SK-N-SH (cell line): ENCODE results near the gene GPR137. TPM values are rescaled to one million over a fixed set of nuclear protein-coding genes. Genes with fewer than 3 reads are reported as not detected.

Experiments
- CTCF ChIA-PET: fragments of 300-600, 350-600 bp; formaldehyde crosslinking; extraction: SDS; loops from one replicate; lab custom pipeline; 2021; lab: Yijun Ruan, JAX
- POLR2A ChIA-PET: fragments of 350-600 bp; sonication (Branson Sonifier 250); formaldehyde crosslinking; extraction: SDS; loops from one replicate; lab custom pipeline; 2020; ENCODE audit warnings: antibody characterized with exemption, inconsistent platforms; lab: Yijun Ruan, JAX
- DNase-seq: peaks from one replicate; pipeline ENCODE4 v3.0.0; 2012
- H2AFZ ChIP-seq: fragments of 200-600 bp; sonication (generic); 2 replicates; pipeline ENCODE4 v1.8.1; 2016; ENCODE audit warnings: antibody characterized with exemption, mild to moderate bottlenecking, low read depth
- H3F3A ChIP-seq: fragments of 200-600 bp; sonication (generic); replicated peaks from 2 replicates; pipeline ENCODE3; 2016; ENCODE audit warnings: antibody characterized with exemption, mild to moderate bottlenecking; ENCODE audit not compliant: insufficient read depth
- H3K27ac ChIP-seq, 2 experiments: fragments of 200-500 bp in 1 of 2; fragments of 200-600 bp in 1 of 2; sonication (Bioruptor generic) in 1 of 2; sonication (generic), shearing (Covaris generic) in 1 of 2; 2 replicates each; pipeline versions ENCODE4 v1.5.1 to v1.6.1; 2014 to 2016; ENCODE audit warnings: low read depth in 2 of 2, inconsistent platforms in 1 of 2, low read length in 1 of 2, mild to moderate bottlenecking in 1 of 2, mixed read lengths in 1 of 2
- H3K27me3 ChIP-seq: fragments of 200-600 bp; sonication (generic), shearing (Covaris generic); 2 replicates; pipeline ENCODE4 v1.6.1; 2016; ENCODE audit warnings: mixed run types; ENCODE audit not compliant: insufficient read depth
- H3K36me3 ChIP-seq, 2 experiments: fragments of 200-500 bp in 1 of 2; fragments of 200-600 bp in 1 of 2; sonication (Bioruptor generic) in 1 of 2; sonication (generic) in 1 of 2; replicated peaks in 1 of 2; 2 replicates each; pipeline versions ENCODE3 to v1.5.1; 2014 to 2016; ENCODE audit warnings: low read length in 1 of 2, mild to moderate bottlenecking in 1 of 2; ENCODE audit not compliant: insufficient read depth in 2 of 2, control insufficient read depth in 1 of 2
- H3K4me1 ChIP-seq, 2 experiments: fragments of 200-500 bp in 1 of 2; fragments of 200-600 bp in 1 of 2; sonication (Bioruptor generic) in 1 of 2; sonication (generic), shearing (Covaris generic) in 1 of 2; 2 replicates each; pipeline versions ENCODE4 v1.5.1 to v1.6.1; 2014 to 2016; ENCODE audit warnings: low read depth in 1 of 2, low read length in 1 of 2, mixed run types in 1 of 2; ENCODE audit not compliant: insufficient read depth in 2 of 2, control insufficient read depth in 1 of 2
- H3K4me2 ChIP-seq: fragments of 200-600 bp; sonication (generic), shearing (Covaris generic); 2 replicates; pipeline ENCODE4 v1.6.1; 2017; ENCODE audit warnings: mixed run types
- H3K4me3 ChIP-seq, 2 experiments: fragments of 200-500 bp in 1 of 2; fragments of 200-600 bp in 1 of 2; sonication (Bioruptor generic) in 1 of 2; sonication (generic), shearing (Covaris generic) in 1 of 2; 2 replicates each; pipeline versions ENCODE4 v1.5.1 to v1.8.1; 2014 to 2016; ENCODE audit warnings: low read depth in 2 of 2, inconsistent platforms in 1 of 2, low read length in 1 of 2, mild to moderate bottlenecking in 1 of 2, mixed read lengths in 1 of 2, moderate library complexity in 1 of 2
- H3K79me2 ChIP-seq: fragments of 200-600 bp; sonication (generic); 2 replicates; pipeline ENCODE4 v1.8.1; 2017; ENCODE audit warnings: mild to moderate bottlenecking; ENCODE audit not compliant: insufficient read depth
- H3K9ac ChIP-seq: fragments of 200-600 bp; sonication (generic); 2 replicates; pipeline ENCODE4 v1.6.1; 2017; ENCODE audit warnings: mixed run types
- H3K9me2 ChIP-seq: fragments of 200-600 bp; sonication (generic); 2 replicates; pipeline ENCODE4 v1.6.1; 2017; ENCODE audit warnings: mixed run types
- H3K9me3 ChIP-seq: fragments of 200-600 bp; sonication (generic); 2 replicates; pipeline ENCODE4 v1.6.1; 2017; ENCODE audit warnings: mixed run types, mild to moderate bottlenecking, moderate library complexity
- H4K20me1 ChIP-seq: fragments of 200-600 bp; sonication (generic); 2 replicates; pipeline ENCODE4 v1.6.1; 2017; ENCODE audit warnings: mild to moderate bottlenecking, mixed run types; ENCODE audit not compliant: insufficient read depth
- CTCF ChIP-seq: fragments of 200-600 bp; sonication (generic); IDR thresholded peaks from 2 replicates; pipeline ENCODE4 v1.6.1; 2017; ENCODE audit warnings: antibody characterized with exemption, mild to moderate bottlenecking, moderate library complexity
- MAX ChIP-seq: IDR thresholded peaks from 2 replicates; pipeline ENCODE4 v1.4.0; 2012; ENCODE audit warnings: low read depth
- NFIC ChIP-seq: IDR thresholded peaks from 2 replicates; pipeline ENCODE4 v1.4.0; 2012; ENCODE audit warnings: borderline replicate concordance
- SMC3 ChIP-seq: IDR thresholded peaks from 2 replicates; pipeline ENCODE4 v1.6.1; 2012; ENCODE audit warnings: low read depth, low read length, improper control_type of control experiment
- TCF12 ChIP-seq: IDR thresholded peaks from 2 replicates; pipeline ENCODE4 v1.4.0; 2012
- TEAD4 ChIP-seq: IDR thresholded peaks from 2 replicates; pipeline ENCODE4 v1.4.0; 2012; ENCODE audit warnings: mild to moderate bottlenecking, borderline replicate concordance; ENCODE audit not compliant: insufficient read depth
- WGBS: methylation state at CpG from one replicate; pipeline ENCODE4 v1.1.6; 2017; ENCODE audit warnings: low lambda C conversion rate; 5-methylcytosine and 5-hydroxymethylcytosine counted together
- polyA plus RNA-seq, 3 experiments: library from polyadenylated mRNA; depleted of rRNA; stranded (reverse); fragments of >200 nt; gene quantifications; 2 replicates each; pipeline ENCODE4 v1.2.3, GENCODE V29; 2012

GPR137 gene
- polyA plus RNA-seq, 1 of the 3 experiments (the other 2 are of a cell fraction): 29.9 TPM

- peaks cover 8% of the 10 kb centered on the region for H3F3A ChIP-seq
- ChIA-PET CTCF (interaction anchor here (0.6 to 4.6 kb wide), 24 partner anchors 9 to 859 kb away, joined by 3 to 119 read pairs (median 6); partner anchors contain the start of genes BAD, COX8A, ESRRA and FKBP2), POLR2A (interaction anchor here (1.2 to 12.4 kb wide), 3 partner anchors 9 to 19 kb away, joined by 4 to 112 read pairs (median 34); no protein-coding TSS in a partner anchor)
- H3K4me1 ChIP-seq: peaks cover 10 to 32% of the 10 kb centered on the region in 2 experiments; a peak in 2 of 4 replicates
- H3K9ac ChIP-seq: peak within 1 kb of the TSS; percentile 82
- no peaks in the 10 kb centered on the region for H3K9me3 ChIP-seq
- peak; percentile 68 for TF ChIP-seq CTCF
- TF ChIP-seq TCF12: no peak
- peak; percentile 17 for TF ChIP-seq SMC3
- H4K20me1 ChIP-seq: peaks cover 14% of the 10 kb centered on the region
- no peaks in the 10 kb centered on the region for H3K9me2 ChIP-seq
- peak within 1 kb of the TSS; percentile 32 to 81 for H3K27ac ChIP-seq
- peak within 1 kb of the TSS; percentile 96 for H3K4me2 ChIP-seq
- 0% methylated on average over 4 of the region's 75 CpGs for WGBS
- peak; percentile 96 for DNase-seq
- peak within 1 kb of the TSS; percentile 51; the same call in 1 of the 2 replicates for H2AFZ ChIP-seq
- H3K36me3 ChIP-seq: peaks cover 4 to 18% of the 10 kb centered on the region in 2 experiments
- H3K79me2 ChIP-seq: peaks cover 32% of the 10 kb centered on the region
- H3K27me3 ChIP-seq: no peaks in the 10 kb centered on the region
- peak within 1 kb of the TSS; percentile 88 to 90 for H3K4me3 ChIP-seq
Measured at GRCh38 chr11:64251016-64251752, 34.5 kb upstream of the GPR137 start, which contains the start of gene PLCB3. Gene PLCB3, plus strand, starts transcription at chr11:64251530. Its CDS starts 120 bp downstream, at chr11:64251650.

GRCh38 chr11:64251753-64252002, 34.0 kb upstream of the GPR137 start:
- WGBS: 8% methylated on average over 6 of the region's 18 CpGs
- peak overlapping the region; percentile 88 to 90 for H3K4me3 ChIP-seq

More at GRCh38 chr11:64251753-64252002, 34.0 kb upstream of the GPR137 start:
- ChIA-PET CTCF (interaction anchor here (0.6 to 4.6 kb wide), 22 partner anchors 9 to 1459 kb away, joined by 3 to 119 read pairs (median 6); partner anchors contain the start of genes BAD, COX8A, ESRRA and FKBP2), POLR2A (interaction anchor here (0.5 to 12.4 kb wide), 5 partner anchors 8 to 59 kb away, joined by 3 to 112 read pairs (median 4); no protein-coding TSS in a partner anchor)
- Histone ChIP-seq H3K4me2 (peak overlapping the region; percentile 96), H3K9me2 (no peaks in the 10 kb centered on the region), H3F3A (peaks cover 8% of the 10 kb centered on the region), H3K27ac (peak overlapping the region; percentile 32 to 70), H3K79me2 (peaks cover 30% of the 10 kb centered on the region), H3K4me1 (peaks cover 10 to 32% of the 10 kb centered on the region in 2 experiments; a peak in 2 of 4 replicates), H4K20me1 (peaks cover 14% of the 10 kb centered on the region), H3K9me3 (no peaks in the 10 kb centered on the region), H3K9ac (peak overlapping the region; percentile 82), H3K27me3 (no peaks in the 10 kb centered on the region), H2AFZ (0 out of 2 replicates have a peak overlapping the region, but pooled peaks have one; percentile 51), H3K36me3 (peaks cover 9 to 23% of the 10 kb centered on the region in 2 experiments)
- 0 out of 2 replicates have a peak, but pooled peaks have one; percentile 27 for TF ChIP-seq MAX
- no peak for TF ChIP-seq TEAD4
- TF ChIP-seq NFIC: no peak
- DNase-seq: no peak
